Dermis blood vessel endothelial cell (primary cell): ENCODE data around the gene ATP2B3. TPM values are rescaled to one million over a fixed set of nuclear protein-coding genes. Genes with fewer than 3 reads are reported as not detected.

Experiments used
- DNase-seq: peaks from one replicate; pipeline ENCODE4 v3.0.0; 2010
- total RNA-seq: library from RNA; depleted of rRNA; stranded (reverse); fragments of >200 nt; gene quantifications from 2 replicates; pipeline ENCODE4 v1.2.3, GENCODE V29; 2014

ATP2B3 gene
- total RNA-seq, 1 donor from 2014 or later = not detected

DNA sequence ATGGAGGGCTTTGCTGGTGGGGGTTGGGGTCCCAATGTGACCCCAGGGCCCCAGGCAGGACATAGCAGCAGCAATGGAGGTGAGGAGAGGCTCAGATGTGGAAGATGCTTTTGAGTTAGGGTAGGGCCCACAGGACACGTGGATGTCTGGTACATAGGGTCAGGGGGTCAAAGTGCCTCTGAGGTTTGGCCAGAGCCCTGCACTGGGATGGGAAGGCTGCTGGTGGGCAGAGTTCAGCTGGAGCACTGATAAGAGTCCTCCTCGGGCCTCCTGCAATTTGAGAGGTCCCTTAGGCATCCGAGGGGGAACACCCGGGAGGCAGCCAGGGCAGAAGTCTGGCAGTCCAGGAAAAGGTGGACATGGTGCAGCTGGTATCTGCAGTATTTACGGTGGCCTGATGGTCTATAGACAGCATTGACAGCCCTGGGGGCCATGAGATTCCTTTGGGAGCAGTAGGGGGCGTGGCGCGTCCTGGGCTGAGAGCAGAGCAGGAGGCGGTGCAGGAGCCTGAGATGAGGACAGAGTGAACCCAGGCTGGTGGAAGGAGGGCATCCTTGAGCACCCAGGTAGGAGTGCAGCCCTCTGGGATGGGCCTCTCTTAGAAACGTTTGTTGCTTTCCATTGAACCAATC lies 58.9 kb downstream of the ATP2B3 start:
- DNase-seq = no peak

DNA sequence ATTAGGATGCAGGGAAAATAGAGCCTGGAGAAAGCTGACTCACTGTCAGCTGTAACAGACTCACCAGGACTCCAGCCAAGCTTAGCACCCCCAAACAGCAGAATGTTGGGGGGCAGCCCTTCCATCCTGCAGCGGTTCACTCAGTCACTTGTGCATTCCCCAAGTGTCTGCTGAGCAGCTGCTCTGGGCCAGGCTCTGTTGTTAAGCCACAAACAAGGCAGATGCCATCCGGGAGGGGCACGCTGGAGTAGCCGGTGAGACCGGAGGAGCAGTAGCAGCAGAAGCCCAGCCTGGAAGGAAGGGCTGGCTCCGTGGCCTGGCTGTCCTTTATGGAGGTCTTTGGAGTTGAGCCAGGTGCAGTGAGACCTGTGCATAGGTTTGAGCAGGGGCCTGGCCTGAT lies 59.5 kb downstream of the ATP2B3 start:
- DNase-seq = no peak

GRCh38 chrX:153578200-153578835 lies 60.9 kb downstream of the ATP2B3 start:
- no peak for DNase-seq

- no peak for DNase-seq
These were observed 61.4 kb downstream of the ATP2B3 start for GRCh38 chrX:153578889-153579288.

- peak; percentile 17 for DNase-seq
These were observed 63.4 kb downstream of the ATP2B3 start for GRCh38 chrX:153580700-153581386.

DNA sequence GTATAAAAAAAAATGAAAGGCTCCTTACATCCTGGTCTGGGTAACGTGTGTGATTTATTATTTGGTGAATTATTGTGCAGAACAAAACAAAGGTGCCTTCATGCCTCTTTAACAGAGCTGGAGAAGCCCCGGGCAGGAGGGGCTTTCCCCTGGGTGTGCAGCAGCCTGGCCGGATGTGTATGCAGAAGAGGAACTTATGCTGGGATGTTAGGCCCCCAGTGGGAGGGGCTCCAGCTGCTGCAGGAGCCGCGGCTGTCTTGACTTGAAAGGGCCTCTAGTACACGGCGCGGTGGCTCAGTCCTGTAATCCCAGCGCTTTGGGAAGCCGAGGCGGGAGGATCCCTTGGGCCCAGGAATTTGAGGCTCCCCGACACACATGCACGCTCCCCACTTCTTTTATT lies 65.5 kb downstream of the ATP2B3 start:
- DNase-seq = peak; percentile 51

GRCh38 chrX:153583433-153583832 lies 66.0 kb downstream of the ATP2B3 start:
- peak; percentile 10 for DNase-seq

GRCh38 chrX:153585827-153586226 lies 68.4 kb downstream of the ATP2B3 start:
- DNase-seq = no peak

- no peak for DNase-seq
These were observed 69.9 kb downstream of the ATP2B3 start for GRCh38 chrX:153587342-153587741.

- no peak for DNase-seq
These were observed 70.8 kb downstream of the ATP2B3 start for GRCh38 chrX:153588021-153588781.

- no peak for DNase-seq
These were observed 71.5 kb downstream of the ATP2B3 start for GRCh38 chrX:153588782-153589446.

DNA sequence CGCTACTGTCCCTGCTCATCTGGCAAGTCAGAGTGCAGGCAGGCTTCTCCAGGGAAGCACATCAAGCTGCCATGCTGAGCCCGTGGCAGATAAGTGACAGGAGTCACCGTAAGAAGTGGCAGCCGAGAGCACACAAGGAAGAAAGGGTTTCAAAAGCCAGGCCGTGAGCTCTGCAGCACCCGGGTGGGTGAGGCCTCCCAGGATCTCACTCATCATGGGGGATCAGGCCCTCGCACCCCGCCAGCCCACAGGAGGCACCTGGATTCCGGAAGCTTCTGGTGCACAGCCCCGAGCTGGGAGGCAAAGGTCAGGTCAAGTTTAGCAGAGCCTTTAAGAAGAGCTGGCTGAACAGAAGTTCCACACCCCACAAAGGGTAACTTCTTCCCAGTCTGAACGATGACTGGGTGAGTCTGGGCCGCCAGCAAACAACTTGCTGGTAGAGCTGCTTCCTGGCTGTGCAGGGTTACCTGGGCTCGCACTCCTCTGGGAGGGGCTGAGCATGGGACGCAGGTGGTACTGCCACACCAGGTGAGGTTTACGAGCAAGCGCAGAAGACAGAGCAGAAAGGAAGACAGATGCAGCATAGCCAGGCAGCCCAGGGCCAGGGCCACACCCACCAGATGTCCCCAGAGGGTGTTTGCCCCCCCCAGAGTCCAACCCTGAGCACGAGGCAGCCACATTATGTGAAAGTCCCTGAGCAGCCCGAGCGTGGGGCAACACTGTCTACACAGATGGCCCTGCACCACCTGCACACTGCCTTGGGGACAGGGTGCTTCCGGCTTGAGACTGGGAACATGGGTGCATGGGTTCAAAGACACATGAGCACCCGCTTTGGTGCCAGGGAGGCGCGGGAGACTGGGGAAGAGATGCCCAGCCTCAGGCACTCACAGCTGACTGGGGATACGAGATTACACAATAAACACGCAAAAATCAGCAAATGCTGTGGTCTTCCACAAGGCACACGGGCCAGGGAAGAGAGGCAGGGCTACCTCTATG lies 73.8 kb downstream of the ATP2B3 start:
- no peak for DNase-seq

DNA sequence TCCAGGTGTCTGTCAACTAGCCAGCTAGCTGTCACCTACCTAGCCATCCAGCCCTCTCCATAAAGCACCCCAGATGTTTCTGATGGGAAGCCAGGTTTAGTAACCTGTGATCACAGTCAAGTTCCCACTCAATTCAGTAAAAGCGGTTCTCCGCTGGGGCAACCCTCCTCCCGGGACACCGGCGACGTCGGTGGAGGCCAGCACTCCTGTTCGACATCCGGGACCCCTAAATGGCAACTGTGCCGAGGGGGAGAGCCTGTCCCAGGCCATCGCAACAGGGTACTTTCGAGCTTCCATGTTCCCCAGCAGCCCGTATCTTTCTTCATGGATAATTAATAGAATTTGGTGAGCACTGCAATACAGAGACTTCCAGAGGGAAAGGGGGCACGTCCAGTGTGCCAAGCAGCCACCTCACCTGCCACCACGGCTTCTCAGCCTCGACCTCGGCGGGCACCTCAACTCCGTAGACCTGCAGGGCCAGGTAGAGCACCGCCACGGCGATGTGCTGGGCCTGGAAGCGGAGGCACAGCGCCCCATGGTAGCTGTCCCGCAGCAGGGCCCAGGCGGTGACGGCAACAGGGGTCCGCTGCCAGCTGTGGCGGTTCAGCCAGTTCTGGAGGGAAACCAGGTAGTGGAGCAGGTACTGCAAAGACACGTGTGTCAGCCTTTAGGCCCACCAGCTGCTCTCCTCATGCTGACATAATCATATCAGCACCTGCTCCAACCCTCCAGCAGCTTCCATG lies 74.8 kb downstream of the ATP2B3 start:
- no peak for DNase-seq

DNA sequence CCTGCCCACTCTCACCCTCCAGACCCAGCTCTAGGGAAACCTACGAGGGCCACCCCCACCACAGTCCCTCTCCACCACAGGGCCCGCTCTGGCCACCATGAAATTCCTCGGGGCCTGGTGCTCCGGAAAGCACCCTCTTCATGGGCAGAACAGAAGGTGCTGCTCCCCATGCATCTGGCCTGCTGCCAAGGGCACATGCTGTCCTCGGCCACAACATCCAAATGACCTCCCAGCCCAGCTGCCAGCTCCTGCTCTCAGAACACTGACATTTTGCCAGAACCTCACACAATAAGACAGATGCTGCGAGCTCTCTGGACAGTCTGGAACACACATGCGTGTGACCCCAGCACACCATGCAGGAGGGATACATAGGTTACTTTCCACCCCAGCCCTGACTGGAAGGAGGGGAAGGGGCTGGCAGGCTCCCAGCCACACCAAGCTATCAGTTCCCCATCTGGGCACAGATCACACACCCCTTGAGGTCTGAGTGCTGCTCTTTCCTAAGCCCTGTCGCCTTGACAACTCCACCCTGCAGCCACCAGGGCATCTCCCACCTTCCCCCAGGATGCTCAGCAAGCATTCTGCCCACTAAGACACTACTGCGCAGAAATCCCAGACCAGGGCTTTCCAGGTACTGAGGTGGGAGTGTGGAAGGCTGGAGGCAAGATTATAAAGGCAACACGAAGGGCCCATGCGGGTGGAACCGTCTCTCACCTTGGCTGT lies 75.7 kb downstream of the ATP2B3 start:
- DNase-seq = no peak

DNA sequence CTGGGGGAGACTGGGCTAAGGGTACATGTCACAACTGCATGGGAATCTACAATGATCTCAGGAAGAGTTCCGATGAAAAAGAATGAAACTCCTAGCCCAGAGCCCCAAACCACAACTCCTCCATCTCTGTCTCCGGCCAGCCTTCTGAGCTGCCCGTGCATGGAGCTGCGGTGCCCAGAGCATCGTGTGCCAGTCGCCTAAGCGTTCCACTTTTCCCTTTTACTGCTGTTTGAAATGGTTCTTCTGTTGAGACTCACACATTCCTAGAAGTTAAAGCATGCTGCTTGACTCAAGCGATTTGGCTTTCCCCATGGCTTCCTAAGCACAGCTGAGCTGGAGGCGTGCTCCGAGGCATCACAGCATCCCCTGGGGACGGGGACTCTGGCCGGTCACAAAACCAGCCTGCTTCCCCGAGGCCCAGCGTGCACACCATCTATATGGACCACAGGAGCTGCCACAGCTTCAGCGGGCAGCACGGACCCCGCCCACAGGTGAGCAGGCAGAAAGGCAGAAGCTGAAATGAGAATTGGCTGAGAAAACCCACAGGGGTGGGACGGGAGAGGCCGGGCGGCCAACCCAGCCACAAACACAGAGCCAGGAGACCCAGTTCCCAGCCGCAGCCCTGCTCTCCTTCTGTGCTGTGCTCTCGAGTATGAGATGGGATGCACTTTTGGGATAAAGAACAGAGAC lies 76.5 kb downstream of the ATP2B3 start:
- DNase-seq = no peak

GRCh38 chrX:153595387-153595786 lies 77.9 kb downstream of the ATP2B3 start:
- DNase-seq = no peak

GRCh38 chrX:153595859-153596857 lies 78.7 kb downstream of the ATP2B3 start:
- DNase-seq = no peak
